Measurements from ENCODE around the gene CDK11A.
"Not testable (repeated sequence)": the region's sequence is repeated elsewhere in the genome, so short reads cannot be mapped to it uniquely, and the experiment has no call there.

CDK11A gene

DNA sequence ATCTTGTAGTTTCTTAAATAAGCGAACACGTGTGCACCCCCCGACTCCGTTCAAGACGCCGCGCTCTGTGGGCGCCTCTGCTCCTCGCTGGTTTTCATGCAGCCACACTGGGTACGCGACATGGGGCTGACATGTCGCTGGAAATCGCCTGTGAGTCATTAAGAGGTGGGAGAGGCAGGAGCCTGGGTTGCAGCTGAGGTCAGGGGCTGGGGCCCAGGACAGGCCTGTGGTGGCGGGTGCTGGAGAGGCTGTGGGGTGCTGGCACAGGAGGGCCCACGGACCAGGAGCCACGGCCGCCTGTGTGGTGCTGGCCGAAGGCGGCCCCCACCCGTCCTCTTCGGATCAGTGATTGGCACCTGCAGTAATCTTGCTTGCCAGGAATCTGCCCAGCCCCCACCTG is 49.4 kb downstream of the CDK11A start:
- H3K27me3 ChIP-seq (ENCODE audit: insufficient read depth, low read length, poor library complexity); H3K9me3 ChIP-seq (ENCODE audit: insufficient read depth, low read length, severe bottlenecking); DNase-seq; ATAC-seq (ENCODE audit: insufficient read depth, low read depth); H3K27ac ChIP-seq (ENCODE audit: low read length); H2AFZ ChIP-seq (ENCODE audit: low read depth, low read length); H3K4me3 ChIP-seq (ENCODE audit: low read depth in 1 of 2, low read length in 2 of 2); H3K9ac ChIP-seq (ENCODE audit: low read depth, low read length); H3K4me2 ChIP-seq (ENCODE audit: insufficient read depth, low read length): not testable (repeated sequence)
- Histone ChIP-seq H3K36me3 (ENCODE audit: insufficient read depth, low read length) (peaks cover 25% of the 10 kb centered on the region), H3K4me1 (ENCODE audit: insufficient read depth, low read length) (peaks cover 20% of the 10 kb centered on the region), H3K79me2 (ENCODE audit: insufficient read depth, low read length) (peaks cover 18% of the 10 kb centered on the region), H4K20me1 (ENCODE audit: insufficient read depth, low read length) (peaks cover 10% of the 10 kb centered on the region)

DNA sequence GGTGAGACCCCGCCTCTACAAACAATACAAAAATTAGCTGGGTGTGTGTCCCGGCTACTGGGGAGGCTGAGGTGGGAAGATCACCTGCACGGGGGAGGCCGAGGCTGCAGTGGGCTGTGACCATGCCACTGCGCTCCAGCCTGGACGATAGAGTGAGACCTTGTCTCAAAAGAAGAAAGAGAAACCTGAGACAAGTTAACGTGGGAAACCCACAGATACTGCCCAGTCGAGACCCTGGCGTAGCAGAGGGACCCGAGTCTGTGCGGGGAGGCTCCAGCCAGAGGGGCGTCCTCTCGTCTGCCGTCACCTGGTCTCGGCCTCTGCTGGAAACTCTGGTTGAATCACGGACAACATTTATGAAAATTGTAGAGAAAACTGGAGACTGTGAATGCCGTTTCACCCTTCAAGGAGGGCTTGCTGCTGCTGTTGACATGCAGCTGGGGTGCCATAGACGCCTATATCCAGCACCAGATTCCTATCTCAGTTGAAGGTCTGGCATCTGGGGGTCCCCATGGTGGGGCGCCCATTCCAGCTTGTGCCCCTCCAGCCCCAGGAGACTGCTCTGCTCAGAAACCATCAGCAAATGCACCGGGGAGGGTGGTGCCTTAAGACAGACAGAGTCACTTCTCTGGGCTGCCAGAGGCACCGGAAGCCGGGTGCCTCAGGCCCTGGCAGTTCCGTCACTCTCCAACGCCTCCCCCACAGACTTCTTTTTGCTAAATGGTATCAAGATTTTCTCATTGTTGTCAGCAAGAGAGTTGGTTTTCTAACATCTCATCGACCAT is 51.8 kb downstream of the CDK11A start:
- H3K9me3 ChIP-seq (ENCODE audit: insufficient read depth, low read length, severe bottlenecking), result no peaks in the 10 kb centered on the region
- H3K4me3 ChIP-seq (ENCODE audit: low read depth in 1 of 2, low read length in 2 of 2), result no peak overlapping the region
- H3K79me2 ChIP-seq (ENCODE audit: insufficient read depth, low read length), result no peaks in the 10 kb centered on the region
- no peak for ATAC-seq (ENCODE audit: insufficient read depth, low read depth)
- no peak overlapping the region for H3K4me2 ChIP-seq (ENCODE audit: insufficient read depth, low read length)
- TF ChIP-seq EZH2 (IDR thresholded peaks at IDR 0.05; ENCODE audit: borderline replicate concordance, low read depth, low read length, severe bottlenecking), result no peak
- TF ChIP-seq, protein P1, sequence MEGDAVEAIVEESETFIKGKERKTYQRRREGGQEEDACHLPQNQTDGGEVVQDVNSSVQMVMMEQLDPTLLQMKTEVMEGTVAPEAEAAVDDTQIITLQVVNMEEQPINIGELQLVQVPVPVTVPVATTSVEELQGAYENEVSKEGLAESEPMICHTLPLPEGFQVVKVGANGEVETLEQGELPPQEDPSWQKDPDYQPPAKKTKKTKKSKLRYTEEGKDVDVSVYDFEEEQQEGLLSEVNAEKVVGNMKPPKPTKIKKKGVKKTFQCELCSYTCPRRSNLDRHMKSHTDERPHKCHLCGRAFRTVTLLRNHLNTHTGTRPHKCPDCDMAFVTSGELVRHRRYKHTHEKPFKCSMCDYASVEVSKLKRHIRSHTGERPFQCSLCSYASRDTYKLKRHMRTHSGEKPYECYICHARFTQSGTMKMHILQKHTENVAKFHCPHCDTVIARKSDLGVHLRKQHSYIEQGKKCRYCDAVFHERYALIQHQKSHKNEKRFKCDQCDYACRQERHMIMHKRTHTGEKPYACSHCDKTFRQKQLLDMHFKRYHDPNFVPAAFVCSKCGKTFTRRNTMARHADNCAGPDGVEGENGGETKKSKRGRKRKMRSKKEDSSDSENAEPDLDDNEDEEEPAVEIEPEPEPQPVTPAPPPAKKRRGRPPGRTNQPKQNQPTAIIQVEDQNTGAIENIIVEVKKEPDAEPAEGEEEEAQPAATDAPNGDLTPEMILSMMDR (IDR thresholded peaks at IDR 0.05; ENCODE audit: borderline replicate concordance, extremely low read depth, low read length, poor library complexity, severe bottlenecking), result no peak
- H3K27ac ChIP-seq (ENCODE audit: low read length), result no peak overlapping the region
- H3K27me3 ChIP-seq (ENCODE audit: insufficient read depth, low read length, poor library complexity), result no peaks in the 10 kb centered on the region
- H4K20me1 ChIP-seq (ENCODE audit: insufficient read depth, low read length), result no peaks in the 10 kb centered on the region
- no peak for DNase-seq
- no peak overlapping the region for H2AFZ ChIP-seq (ENCODE audit: low read depth, low read length)
- H3K4me1 ChIP-seq (ENCODE audit: insufficient read depth, low read length), result 0 out of 2 replicates have a peak, but pooled peaks cover under 1% of the 10 kb centered on the region
- peaks cover 32% of the 10 kb centered on the region for H3K36me3 ChIP-seq (ENCODE audit: insufficient read depth, low read length)
- H3K9ac ChIP-seq (ENCODE audit: low read depth, low read length), result no peak overlapping the region

DNA sequence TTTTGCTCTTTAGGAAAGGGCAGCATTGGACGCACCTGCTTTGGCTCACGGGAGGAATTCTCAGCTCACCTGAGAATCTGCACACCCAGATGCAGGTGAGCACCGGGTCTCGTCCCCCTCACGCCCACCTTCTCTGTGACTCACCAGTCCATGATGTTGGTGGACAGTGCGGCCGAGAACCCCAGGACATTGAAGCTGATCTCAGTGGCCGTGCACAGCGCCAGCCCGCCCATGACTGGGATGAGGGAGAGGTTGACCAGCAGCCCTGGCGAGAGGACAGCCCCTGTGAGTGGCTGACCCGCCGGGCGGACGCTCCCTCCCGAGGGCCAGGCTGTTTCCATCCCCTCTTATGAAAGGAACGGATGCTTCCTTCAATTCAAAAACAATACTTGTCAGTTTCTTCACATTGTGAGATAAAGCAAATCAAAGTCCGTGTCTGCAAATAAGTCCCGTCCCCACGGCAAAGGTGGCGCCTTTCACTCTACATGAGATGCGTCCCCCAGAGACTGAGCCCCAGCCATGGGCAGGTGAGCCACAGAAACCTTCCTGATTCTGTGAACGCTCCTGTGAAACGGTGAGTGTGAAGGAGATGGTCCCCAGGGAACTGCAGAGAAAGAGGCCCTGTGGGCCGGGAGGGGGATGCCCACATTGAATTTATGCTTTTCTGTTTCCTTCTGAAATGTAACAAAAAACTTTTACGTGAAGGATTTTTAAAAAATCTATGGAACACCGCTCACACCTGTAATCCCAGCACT is 52.6 kb downstream of the CDK11A start:
- no peak for ATAC-seq (ENCODE audit: insufficient read depth, low read depth)
- TF ChIP-seq, protein P1 (IDR thresholded peaks at IDR 0.05; ENCODE audit: borderline replicate concordance, extremely low read depth, low read length, poor library complexity, severe bottlenecking), result no peak
- TF ChIP-seq EZH2 (IDR thresholded peaks at IDR 0.05; ENCODE audit: borderline replicate concordance, low read depth, low read length, severe bottlenecking), result no peak
- Histone ChIP-seq H3K4me2 (ENCODE audit: insufficient read depth, low read length) (no peak overlapping the region), H4K20me1 (ENCODE audit: insufficient read depth, low read length) (no peaks in the 10 kb centered on the region), H2AFZ (ENCODE audit: low read depth, low read length) (no peak overlapping the region), H3K36me3 (ENCODE audit: insufficient read depth, low read length) (peaks cover 33% of the 10 kb centered on the region), H3K27me3 (ENCODE audit: insufficient read depth, low read length, poor library complexity) (no peaks in the 10 kb centered on the region), H3K9me3 (ENCODE audit: insufficient read depth, low read length, severe bottlenecking) (no peaks in the 10 kb centered on the region), H3K9ac (ENCODE audit: low read depth, low read length) (no peak overlapping the region), H3K4me1 (ENCODE audit: insufficient read depth, low read length) (no peaks in the 10 kb centered on the region), H3K4me3 (ENCODE audit: low read depth in 1 of 2, low read length in 2 of 2) (no peak overlapping the region), H3K27ac (ENCODE audit: low read length) (no peak overlapping the region), H3K79me2 (ENCODE audit: insufficient read depth, low read length) (no peaks in the 10 kb centered on the region)
- DNase-seq, result no peak

DNA sequence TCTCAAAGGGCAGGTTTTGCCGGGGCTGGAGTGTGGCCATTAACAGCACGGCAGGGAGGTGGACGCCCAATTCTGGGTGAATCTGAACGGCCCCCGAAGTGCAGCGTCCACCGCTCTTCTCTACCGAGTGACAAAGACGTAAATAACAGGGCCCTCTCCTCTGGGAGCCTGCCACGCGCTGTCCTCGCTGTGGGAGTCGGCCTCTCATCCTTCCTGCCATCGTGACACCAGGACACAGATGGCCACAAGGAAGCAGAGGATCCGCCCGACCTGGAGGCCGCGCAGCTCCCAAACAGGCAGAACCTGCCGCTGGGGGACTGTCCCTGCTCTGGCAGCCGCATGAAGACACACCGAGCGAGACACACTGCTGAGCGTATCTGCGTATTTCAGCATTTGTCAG is 53.3 kb downstream of the CDK11A start:
- Histone ChIP-seq H2AFZ (ENCODE audit: low read depth, low read length) (no peak overlapping the region), H3K4me2 (ENCODE audit: insufficient read depth, low read length) (no peak overlapping the region), H3K9me3 (ENCODE audit: insufficient read depth, low read length, severe bottlenecking) (no peaks in the 10 kb centered on the region), H3K4me3 (ENCODE audit: low read depth in 1 of 2, low read length in 2 of 2) (no peak overlapping the region), H4K20me1 (ENCODE audit: insufficient read depth, low read length) (no peaks in the 10 kb centered on the region), H3K36me3 (ENCODE audit: insufficient read depth, low read length) (peaks cover 40% of the 10 kb centered on the region), H3K9ac (ENCODE audit: low read depth, low read length) (no peak overlapping the region), H3K4me1 (ENCODE audit: insufficient read depth, low read length) (no peaks in the 10 kb centered on the region), H3K79me2 (ENCODE audit: insufficient read depth, low read length) (no peaks in the 10 kb centered on the region), H3K27ac (ENCODE audit: low read length) (no peak overlapping the region), H3K27me3 (ENCODE audit: insufficient read depth, low read length, poor library complexity) (no peaks in the 10 kb centered on the region)
- DNase-seq, result no peak
- TF ChIP-seq, protein P1 (IDR thresholded peaks at IDR 0.05; ENCODE audit: borderline replicate concordance, extremely low read depth, low read length, poor library complexity, severe bottlenecking), result no peak
- no peak for ATAC-seq (ENCODE audit: insufficient read depth, low read depth)
